ENCODE results near the gene ERC2.

Gene ERC2

DNA sequence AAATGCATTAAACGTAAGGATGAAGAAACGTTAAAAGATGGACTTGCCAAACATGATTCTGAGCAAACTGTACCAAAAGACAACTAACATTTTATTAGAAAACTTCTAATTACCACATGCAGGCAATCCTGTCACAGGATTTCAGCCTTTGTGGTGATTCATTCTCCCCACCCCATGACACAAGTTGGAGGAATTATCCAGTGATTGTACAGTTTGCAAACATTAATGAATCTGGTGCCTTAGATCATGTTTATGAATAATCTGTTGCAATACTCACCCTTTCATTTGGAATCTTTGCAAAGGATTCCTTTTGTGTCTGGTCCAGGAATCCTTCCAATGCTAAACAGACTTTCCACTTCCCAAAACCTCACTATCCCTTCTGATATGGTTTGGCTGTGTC is 23.3 kb upstream of the ERC2 start:
- no peak overlapping the region for H3K4ac ChIP-seq (ENCODE audit: low read depth, low read length)
- no peak overlapping the region for H4K12ac ChIP-seq (ENCODE audit: low read depth, low read length)
- H2BK12ac ChIP-seq (ENCODE audit: low read length), result no peak overlapping the region
- H3K4me1 ChIP-seq (ENCODE audit: control insufficient read depth in 1 of 2, insufficient read depth in 2 of 2, low read length in 2 of 2), result no peaks in the 10 kb centered on the region
- no peak overlapping the region for H2BK120ac ChIP-seq (ENCODE audit: insufficient read depth, low read length, poor library complexity)
- no peak overlapping the region for H3K14ac ChIP-seq (ENCODE audit: low read length)
- H2AK5ac ChIP-seq (ENCODE audit: low read length), result no peak overlapping the region
- H4K8ac ChIP-seq (ENCODE audit: low read depth, low read length), result no peak overlapping the region
- H3K4me3 ChIP-seq (ENCODE audit: low read depth, low read length), result no peak overlapping the region
- no CpG with 5 or more reads among the region's 2 CpGs for WGBS (ENCODE audit: extremely low coverage, insufficient coverage, insufficient read length)
- no peak for DNase-seq
- H2AFZ ChIP-seq (ENCODE audit: insufficient read depth, low read length, poor library complexity), result no peak overlapping the region
- H3K9me3 ChIP-seq (ENCODE audit: insufficient read depth, low read depth, low read length), result no peaks in the 10 kb centered on the region
- H4K91ac ChIP-seq (ENCODE audit: low read depth, low read length), result no peak overlapping the region
- H3K79me2 ChIP-seq (ENCODE audit: control insufficient read depth, insufficient read depth, low read length, poor library complexity), result no peaks in the 10 kb centered on the region
- no peak overlapping the region for H3K23ac ChIP-seq (ENCODE audit: low read length)
- H2BK5ac ChIP-seq (ENCODE audit: low read depth, low read length, poor library complexity), result no peak overlapping the region
- H3K36me3 ChIP-seq (ENCODE audit: control insufficient read depth in 1 of 2, insufficient read depth in 2 of 2, low read length in 2 of 2), result no peaks in the 10 kb centered on the region
- no peaks in the 10 kb centered on the region for H3K79me1 ChIP-seq (ENCODE audit: low read length)
- no peak overlapping the region for H3K27ac ChIP-seq (ENCODE audit: low read depth, low read length)
- no peaks in the 10 kb centered on the region for H3K27me3 ChIP-seq (ENCODE audit: insufficient read depth, low read length)
- no peak overlapping the region for H3K4me2 ChIP-seq (ENCODE audit: low read length)
- H3K18ac ChIP-seq (ENCODE audit: low read length), result no peak overlapping the region
- no peak overlapping the region for H3K9ac ChIP-seq (ENCODE audit: low read length)

DNA sequence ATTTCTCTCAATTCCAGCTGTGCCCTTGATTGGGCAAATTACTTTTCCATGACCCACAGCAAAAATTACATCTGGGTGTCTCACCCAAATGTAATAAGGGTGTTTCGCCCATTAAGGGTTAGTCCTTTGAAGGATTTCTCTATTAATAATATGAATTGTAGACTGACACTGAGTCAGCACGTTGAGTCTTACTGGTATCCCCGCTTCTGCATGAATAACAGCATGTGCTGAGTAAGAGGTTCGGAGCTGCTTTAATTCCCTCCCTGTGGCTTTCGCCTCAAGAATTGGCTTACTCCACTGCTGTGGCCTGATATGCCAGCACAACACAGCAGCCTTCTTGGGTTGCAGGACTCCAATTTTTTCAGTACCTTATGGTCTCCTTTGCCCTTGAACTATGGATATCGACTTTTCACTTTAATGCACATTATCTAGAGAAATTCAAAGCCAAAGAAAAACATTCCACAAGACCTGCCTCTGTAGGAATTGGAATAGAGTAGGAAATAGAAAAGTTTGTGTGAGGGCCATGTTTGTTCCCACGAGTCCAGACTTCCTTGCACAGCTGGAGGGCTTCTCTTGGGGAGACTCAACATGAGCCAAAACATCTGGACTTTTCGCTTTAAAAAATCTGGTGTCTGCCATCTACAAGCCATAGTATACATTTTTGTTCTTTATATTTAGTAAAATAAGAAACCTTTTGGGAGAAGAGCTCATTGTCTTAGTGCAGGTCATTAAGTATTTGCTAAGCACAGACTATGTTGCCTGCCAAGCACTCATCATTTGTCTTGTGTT is 20.7 kb upstream of the ERC2 start:
- H3K4me1 ChIP-seq (ENCODE audit: control insufficient read depth in 1 of 2, insufficient read depth in 2 of 2, low read length in 2 of 2), result no peaks in the 10 kb centered on the region
- H3K14ac ChIP-seq (ENCODE audit: low read length), result no peak overlapping the region
- no peak overlapping the region for H3K4me3 ChIP-seq (ENCODE audit: low read depth, low read length)
- H3K4ac ChIP-seq (ENCODE audit: low read depth, low read length), result no peak overlapping the region
- no peaks in the 10 kb centered on the region for H3K9me3 ChIP-seq (ENCODE audit: insufficient read depth, low read depth, low read length)
- H2BK5ac ChIP-seq (ENCODE audit: low read depth, low read length, poor library complexity), result no peak overlapping the region
- H4K12ac ChIP-seq (ENCODE audit: low read depth, low read length), result no peak overlapping the region
- no peak overlapping the region for H3K27ac ChIP-seq (ENCODE audit: low read depth, low read length)
- DNase-seq, result no peak
- H2BK120ac ChIP-seq (ENCODE audit: insufficient read depth, low read length, poor library complexity), result no peak overlapping the region
- WGBS (ENCODE audit: extremely low coverage, insufficient coverage, insufficient read length), result no CpG with 5 or more reads among the region's 8 CpGs
- no peak overlapping the region for H3K18ac ChIP-seq (ENCODE audit: low read length)
- H2BK12ac ChIP-seq (ENCODE audit: low read length), result no peak overlapping the region
- no peak overlapping the region for H3K23ac ChIP-seq (ENCODE audit: low read length)
- no peaks in the 10 kb centered on the region for H3K27me3 ChIP-seq (ENCODE audit: insufficient read depth, low read length)
- no peak overlapping the region for H2AFZ ChIP-seq (ENCODE audit: insufficient read depth, low read length, poor library complexity)
- no peak overlapping the region for H4K8ac ChIP-seq (ENCODE audit: low read depth, low read length)
- H3K4me2 ChIP-seq (ENCODE audit: low read length), result no peak overlapping the region
- H3K79me2 ChIP-seq (ENCODE audit: control insufficient read depth, insufficient read depth, low read length, poor library complexity), result no peaks in the 10 kb centered on the region
- no peak overlapping the region for H2AK5ac ChIP-seq (ENCODE audit: low read length)
- no peaks in the 10 kb centered on the region for H3K79me1 ChIP-seq (ENCODE audit: low read length)
- no peak overlapping the region for H3K9ac ChIP-seq (ENCODE audit: low read length)
- H4K91ac ChIP-seq (ENCODE audit: low read depth, low read length), result no peak overlapping the region
- H3K36me3 ChIP-seq (ENCODE audit: control insufficient read depth in 1 of 2, insufficient read depth in 2 of 2, low read length in 2 of 2), result no peaks in the 10 kb centered on the region

DNA sequence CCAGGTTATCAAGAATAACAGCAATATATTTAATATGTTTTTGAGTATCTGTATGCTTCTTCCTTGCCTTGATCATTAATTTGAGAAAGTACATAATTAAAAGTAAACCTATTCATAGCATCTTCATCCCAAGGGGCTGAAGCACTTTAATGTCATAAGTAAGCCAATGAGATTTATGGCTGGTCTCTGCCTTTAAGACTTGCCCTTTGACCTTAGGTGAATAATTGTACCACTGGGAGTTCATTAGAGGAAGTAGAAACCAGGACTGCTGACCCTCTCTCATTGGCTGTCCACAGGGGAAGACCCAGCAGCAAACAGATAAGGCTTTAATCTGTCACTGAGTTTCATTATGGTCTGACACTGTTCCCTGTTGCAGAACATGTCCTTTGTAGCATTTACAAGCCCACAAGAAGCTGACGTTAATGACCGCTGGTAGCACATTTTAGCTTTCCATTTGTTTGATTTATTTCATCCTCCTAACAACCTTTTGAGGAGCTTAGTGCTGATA is 16.3 kb upstream of the ERC2 start:
- Histone ChIP-seq H3K18ac (ENCODE audit: low read length) (no peak overlapping the region), H2AK5ac (ENCODE audit: low read length) (no peak overlapping the region), H3K79me1 (ENCODE audit: low read length) (no peaks in the 10 kb centered on the region), H2AFZ (ENCODE audit: insufficient read depth, low read length, poor library complexity) (no peak overlapping the region), H3K4me3 (ENCODE audit: low read depth, low read length) (no peak overlapping the region), H2BK12ac (ENCODE audit: low read length) (no peak overlapping the region), H4K91ac (ENCODE audit: low read depth, low read length) (no peak overlapping the region), H3K27me3 (ENCODE audit: insufficient read depth, low read length) (no peaks in the 10 kb centered on the region), H3K9me3 (ENCODE audit: insufficient read depth, low read depth, low read length) (no peaks in the 10 kb centered on the region), H3K14ac (ENCODE audit: low read length) (no peak overlapping the region), H3K36me3 (ENCODE audit: control insufficient read depth in 1 of 2, insufficient read depth in 2 of 2, low read length in 2 of 2) (no peaks in the 10 kb centered on the region), H2BK120ac (ENCODE audit: insufficient read depth, low read length, poor library complexity) (no peak overlapping the region), H4K8ac (ENCODE audit: low read depth, low read length) (no peak overlapping the region), H4K12ac (ENCODE audit: low read depth, low read length) (no peak overlapping the region), H3K23ac (ENCODE audit: low read length) (no peak overlapping the region), H3K4ac (ENCODE audit: low read depth, low read length) (no peak overlapping the region), H3K9ac (ENCODE audit: low read length) (no peak overlapping the region), H2BK5ac (ENCODE audit: low read depth, low read length, poor library complexity) (no peak overlapping the region), H3K27ac (ENCODE audit: low read depth, low read length) (no peak overlapping the region), H3K79me2 (ENCODE audit: control insufficient read depth, insufficient read depth, low read length, poor library complexity) (no peaks in the 10 kb centered on the region), H3K4me1 (ENCODE audit: control insufficient read depth in 1 of 2, insufficient read depth in 2 of 2, low read length in 2 of 2) (no peaks in the 10 kb centered on the region), H3K4me2 (ENCODE audit: low read length) (no peak overlapping the region)
- DNase-seq, result no peak
- WGBS (ENCODE audit: extremely low coverage, insufficient coverage, insufficient read length), result no CpG with 5 or more reads among the region's 2 CpGs

DNA sequence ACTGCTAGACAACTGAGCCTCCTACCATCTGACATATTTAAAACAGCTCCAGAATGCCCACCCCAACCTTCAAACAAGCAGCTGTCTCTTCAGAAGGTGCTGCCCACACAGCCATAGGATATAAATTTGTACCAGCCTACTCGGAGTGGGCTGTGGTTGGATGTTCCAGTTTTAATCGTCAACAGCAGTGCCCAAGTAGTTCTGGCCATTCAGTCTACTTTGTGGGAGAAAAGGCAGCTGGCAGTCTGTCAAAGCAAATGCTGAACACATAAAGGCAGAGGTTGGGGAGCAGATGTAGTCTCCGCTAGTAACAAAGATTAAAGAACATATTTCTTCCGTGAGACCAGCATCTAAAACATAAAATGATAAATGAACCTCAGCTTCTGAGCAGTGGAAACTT is 15.9 kb upstream of the ERC2 start:
- no peaks in the 10 kb centered on the region for H3K9me3 ChIP-seq (ENCODE audit: insufficient read depth, low read depth, low read length)
- no peak overlapping the region for H2BK120ac ChIP-seq (ENCODE audit: insufficient read depth, low read length, poor library complexity)
- no peak overlapping the region for H4K12ac ChIP-seq (ENCODE audit: low read depth, low read length)
- no CpG with 5 or more reads among the region's 4 CpGs for WGBS (ENCODE audit: extremely low coverage, insufficient coverage, insufficient read length)
- no peak overlapping the region for H2BK5ac ChIP-seq (ENCODE audit: low read depth, low read length, poor library complexity)
- H2AK5ac ChIP-seq (ENCODE audit: low read length), result no peak overlapping the region
- H2BK12ac ChIP-seq (ENCODE audit: low read length), result no peak overlapping the region
- no peak overlapping the region for H3K18ac ChIP-seq (ENCODE audit: low read length)
- no peaks in the 10 kb centered on the region for H3K36me3 ChIP-seq (ENCODE audit: control insufficient read depth in 1 of 2, insufficient read depth in 2 of 2, low read length in 2 of 2)
- no peak overlapping the region for H3K4me2 ChIP-seq (ENCODE audit: low read length)
- no peak overlapping the region for H3K4ac ChIP-seq (ENCODE audit: low read depth, low read length)
- no peak for DNase-seq
- no peak overlapping the region for H4K8ac ChIP-seq (ENCODE audit: low read depth, low read length)
- no peak overlapping the region for H3K4me3 ChIP-seq (ENCODE audit: low read depth, low read length)
- no peaks in the 10 kb centered on the region for H3K79me2 ChIP-seq (ENCODE audit: control insufficient read depth, insufficient read depth, low read length, poor library complexity)
- H3K4me1 ChIP-seq (ENCODE audit: control insufficient read depth in 1 of 2, insufficient read depth in 2 of 2, low read length in 2 of 2), result no peaks in the 10 kb centered on the region
- no peak overlapping the region for H2AFZ ChIP-seq (ENCODE audit: insufficient read depth, low read length, poor library complexity)
- no peak overlapping the region for H4K91ac ChIP-seq (ENCODE audit: low read depth, low read length)
- no peak overlapping the region for H3K9ac ChIP-seq (ENCODE audit: low read length)
- no peaks in the 10 kb centered on the region for H3K27me3 ChIP-seq (ENCODE audit: insufficient read depth, low read length)
- H3K14ac ChIP-seq (ENCODE audit: low read length), result no peak overlapping the region
- no peak overlapping the region for H3K23ac ChIP-seq (ENCODE audit: low read length)
- no peaks in the 10 kb centered on the region for H3K79me1 ChIP-seq (ENCODE audit: low read length)
- H3K27ac ChIP-seq (ENCODE audit: low read depth, low read length), result no peak overlapping the region
